ENCODE measurements around the gene KCNQ1OT1.

KCNQ1OT1 gene

DNA sequence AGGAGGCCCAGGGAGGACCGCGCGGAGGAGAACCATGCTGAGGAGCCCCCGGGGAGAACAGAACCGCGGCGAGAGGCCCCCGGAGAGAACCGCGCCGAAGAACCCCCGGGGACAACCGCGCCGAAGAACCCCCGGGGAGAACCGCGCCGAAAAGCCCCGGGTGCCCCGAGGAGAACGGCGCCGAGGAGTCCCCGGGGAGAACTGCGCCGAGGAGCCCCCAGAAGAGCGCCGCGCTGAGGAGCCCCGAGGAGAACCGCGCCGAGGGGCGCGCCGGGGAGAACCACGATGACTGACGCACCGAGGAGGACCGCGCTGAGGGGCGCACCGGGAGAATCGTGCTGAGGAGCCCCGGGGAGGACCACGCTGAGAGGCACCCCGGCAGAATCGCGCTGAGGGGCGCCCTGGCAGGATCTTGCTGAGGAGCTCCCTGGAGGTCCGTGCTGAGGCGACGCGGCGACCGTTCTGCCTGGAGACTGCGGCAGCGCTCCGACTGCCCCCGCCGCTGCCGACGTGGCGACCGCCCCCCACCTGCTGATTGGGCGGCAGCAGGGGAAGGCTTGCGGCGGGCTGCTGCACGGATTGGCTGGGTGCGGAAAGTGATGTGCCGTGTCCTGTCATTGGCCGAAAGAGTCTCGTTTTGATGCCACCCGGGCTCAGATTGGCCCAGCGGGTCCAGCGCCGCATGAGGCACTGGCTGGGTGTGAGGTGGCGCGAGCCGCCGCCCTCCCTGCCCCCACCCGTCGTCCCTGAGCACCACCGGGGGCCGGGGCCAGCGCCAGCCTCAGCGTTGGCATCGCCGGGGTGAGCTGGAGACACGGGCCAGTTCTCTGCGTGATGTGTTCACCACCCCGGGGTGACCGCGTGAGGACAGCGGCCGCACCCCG is at the start of gene KCNQ1OT1:
KCNQ1OT1 (minus strand) TSS at position 464 of the 884 bp plus-strand sequence.
- peak; percentile 71 to 74 for DNase-seq (ENCODE audit: low read depth in 1 of 2, low spot score in 1 of 2)

DNA sequence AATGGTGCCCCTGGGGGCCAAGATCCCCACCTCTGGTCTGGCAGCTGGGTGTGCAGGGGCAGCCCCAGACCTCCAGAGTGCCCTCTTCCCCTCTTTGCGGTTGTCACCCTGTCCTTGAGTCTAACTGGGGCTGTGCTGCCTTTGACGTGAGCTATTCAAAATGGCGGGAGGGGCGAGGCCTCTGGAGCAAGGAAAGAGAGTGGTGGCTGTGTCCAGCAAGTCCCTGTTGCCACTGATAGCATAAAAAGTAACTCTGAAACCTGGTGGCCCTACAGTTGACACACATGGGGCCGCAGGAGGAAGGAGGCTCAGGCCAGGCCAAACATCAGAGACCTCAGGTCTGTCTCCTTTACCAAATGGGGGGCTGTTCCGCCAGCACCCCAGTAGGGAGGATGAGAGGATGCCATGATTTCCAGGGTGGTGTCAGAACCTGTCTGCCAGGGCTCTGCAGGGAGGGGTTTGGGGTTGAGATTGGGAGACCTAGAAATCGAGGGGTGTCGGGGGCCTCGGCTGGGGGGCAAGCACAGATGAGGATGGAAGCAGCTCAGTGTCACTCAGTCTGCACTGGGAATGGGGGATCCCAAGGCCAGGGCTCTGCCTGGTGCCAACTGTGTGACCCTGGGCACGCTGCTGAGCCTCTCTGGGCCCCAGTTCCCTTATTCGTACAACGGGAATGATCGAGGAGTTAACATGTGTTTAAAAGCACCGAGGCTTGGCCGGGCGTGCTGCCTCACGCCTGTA is 49.2 kb upstream of the KCNQ1OT1 start:
- no peak for DNase-seq (ENCODE audit: low read depth in 1 of 2, low spot score in 1 of 2)

- no peak for DNase-seq (ENCODE audit: low read depth in 1 of 2, low spot score in 1 of 2)
Measured at GRCh38 chr11:2748061-2748813, 48.4 kb upstream of the KCNQ1OT1 start.

DNA sequence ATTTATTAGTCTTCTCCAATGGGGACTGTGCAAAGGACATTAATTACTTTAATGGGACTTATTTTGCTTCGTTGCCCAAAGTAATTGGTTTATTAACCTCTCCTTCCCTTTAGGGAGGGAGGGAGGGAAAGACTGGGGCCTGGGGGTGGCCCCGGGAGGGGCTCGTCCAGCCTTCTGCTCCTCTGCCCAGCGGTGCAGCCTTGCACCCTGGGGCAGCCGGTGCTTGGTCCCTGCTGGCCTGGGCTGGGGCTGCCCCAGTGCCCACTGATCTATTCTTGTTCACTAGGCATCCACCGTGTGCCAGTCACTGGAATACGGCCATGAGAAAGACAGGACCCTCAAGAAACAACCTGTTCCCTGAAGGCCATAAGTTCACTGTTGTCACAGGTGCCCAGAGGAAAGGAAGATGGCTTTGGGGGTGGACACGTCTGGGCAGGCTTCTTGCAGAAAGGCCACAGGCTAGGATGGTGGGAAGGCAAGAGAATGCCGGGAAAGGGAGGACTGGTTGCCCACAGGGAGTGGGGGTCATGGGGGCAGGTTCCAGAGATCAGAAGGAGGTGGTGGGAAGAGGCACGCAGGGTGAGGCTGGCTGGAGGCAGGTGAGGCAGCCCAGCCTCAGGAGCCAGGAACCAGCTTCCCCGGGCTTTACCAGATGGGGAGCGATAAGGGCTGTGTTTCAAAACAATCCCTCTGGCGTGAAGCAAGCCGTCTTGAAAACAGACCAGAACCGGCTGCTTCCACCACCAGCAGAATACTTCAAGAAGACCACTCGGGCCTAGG is 47.6 kb upstream of the KCNQ1OT1 start:
- no peak for DNase-seq (ENCODE audit: low read depth in 1 of 2, low spot score in 1 of 2)

DNA sequence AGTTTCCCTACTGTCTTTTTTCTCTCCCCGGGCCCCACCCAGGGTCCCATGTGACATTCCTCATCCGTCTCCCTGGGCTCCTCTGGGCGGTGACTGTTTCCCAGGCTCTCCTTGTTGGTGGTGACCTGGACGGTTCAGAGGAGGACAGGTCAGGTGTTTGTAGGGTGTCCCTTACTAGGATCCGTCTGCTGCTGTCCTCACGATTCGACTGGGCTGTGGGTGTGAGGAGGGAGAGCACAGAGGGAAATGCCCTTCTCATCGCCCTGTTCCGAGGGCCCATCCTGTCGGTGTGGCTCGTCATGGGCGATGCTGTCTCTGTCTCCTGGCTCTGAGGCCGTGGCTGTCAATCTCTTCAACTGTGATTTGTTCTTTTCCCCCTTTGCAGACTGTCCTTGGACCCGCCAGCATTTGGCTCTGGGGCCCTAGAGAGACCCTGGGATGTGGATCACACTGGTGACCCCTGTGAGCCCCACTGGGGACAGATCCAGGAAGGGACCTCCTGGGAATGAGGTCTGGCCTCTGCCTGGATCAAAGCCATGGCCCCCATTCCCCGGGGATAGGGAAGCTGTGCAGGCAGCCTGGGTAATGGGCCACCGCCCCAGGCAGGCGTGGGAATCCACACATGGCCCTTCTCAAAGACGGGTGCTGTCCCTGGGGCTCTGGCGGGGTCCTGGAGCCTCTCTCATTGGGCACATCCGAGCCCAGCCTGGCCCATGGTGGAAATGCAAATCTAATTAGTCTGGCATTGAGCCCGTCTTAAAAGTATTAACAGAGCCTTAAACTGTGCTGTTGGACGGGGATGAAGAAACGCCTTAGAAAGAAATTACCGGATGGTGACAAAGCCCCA is 46.8 kb upstream of the KCNQ1OT1 start:
- no peak for DNase-seq (ENCODE audit: low read depth in 1 of 2, low spot score in 1 of 2)

DNA sequence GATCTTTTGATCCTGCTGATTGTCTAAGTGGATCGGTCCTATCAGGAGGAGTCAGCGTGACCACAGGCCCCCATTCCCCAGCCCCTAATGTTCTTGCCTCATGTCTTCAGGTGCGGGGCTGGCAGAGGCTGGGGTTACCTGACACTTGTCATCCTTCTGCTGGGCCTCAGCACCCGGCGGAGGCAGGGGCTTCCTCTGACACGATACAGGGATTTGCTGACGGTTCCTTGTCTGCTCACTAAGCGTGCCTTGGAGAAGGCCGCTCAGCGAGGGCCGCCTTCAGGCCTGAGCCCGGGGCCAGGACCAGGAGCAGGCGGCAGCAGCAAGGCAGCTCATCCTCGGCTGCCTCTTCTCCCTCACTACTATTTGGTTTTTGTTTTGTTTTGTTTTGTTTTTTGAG is 45.7 kb upstream of the KCNQ1OT1 start:
- DNase-seq (ENCODE audit: low read depth in 1 of 2, low spot score in 1 of 2) = no peak

- no peak for DNase-seq (ENCODE audit: low read depth in 1 of 2, low spot score in 1 of 2)
Measured at GRCh38 chr11:2744166-2744565, 44.4 kb upstream of the KCNQ1OT1 start.

GRCh38 chr11:2743427-2744110 is 43.8 kb upstream of the KCNQ1OT1 start:
- DNase-seq (ENCODE audit: low read depth in 1 of 2, low spot score in 1 of 2) = no peak

DNA sequence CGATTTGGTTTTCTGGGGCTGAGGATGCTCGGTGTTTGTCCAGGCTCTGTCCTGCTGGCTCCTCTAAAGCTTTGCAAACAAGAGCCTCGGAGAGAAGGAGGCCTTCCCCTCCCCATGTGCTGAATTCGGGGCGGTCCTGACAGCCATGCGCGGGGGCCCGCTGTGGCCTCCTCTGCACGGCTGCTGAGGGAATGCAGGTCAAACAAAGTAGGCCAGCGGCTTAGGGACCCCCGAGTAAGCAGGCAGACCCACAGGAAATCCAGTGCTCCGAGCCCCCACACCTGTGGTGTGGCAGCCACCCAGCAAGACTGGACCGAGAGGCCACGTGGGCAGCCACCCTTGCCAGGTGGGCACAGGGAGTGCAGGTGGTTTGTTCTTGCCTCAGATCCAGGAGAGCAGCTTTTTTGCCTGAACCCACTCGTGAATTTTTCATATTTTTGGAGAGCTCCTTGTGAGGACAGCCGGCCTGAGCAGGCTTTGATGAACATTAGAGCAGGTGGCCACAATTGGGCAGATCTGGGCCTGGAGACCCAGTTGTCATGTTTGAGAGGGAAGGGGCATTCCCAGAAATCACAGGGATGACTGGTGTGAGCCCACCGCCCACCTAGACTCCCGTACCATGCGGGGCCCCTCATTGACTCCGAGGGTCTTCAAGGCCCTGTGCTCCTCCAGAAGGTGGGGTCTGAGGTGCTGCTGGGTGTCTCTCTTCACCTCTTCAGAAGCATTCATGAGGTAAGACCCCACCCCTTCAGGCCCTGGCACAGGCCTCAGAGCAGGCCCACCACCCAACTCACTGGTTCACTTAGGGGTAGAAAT is 43.0 kb upstream of the KCNQ1OT1 start:
- DNase-seq (ENCODE audit: low read depth in 1 of 2, low spot score in 1 of 2) = no peak

DNA sequence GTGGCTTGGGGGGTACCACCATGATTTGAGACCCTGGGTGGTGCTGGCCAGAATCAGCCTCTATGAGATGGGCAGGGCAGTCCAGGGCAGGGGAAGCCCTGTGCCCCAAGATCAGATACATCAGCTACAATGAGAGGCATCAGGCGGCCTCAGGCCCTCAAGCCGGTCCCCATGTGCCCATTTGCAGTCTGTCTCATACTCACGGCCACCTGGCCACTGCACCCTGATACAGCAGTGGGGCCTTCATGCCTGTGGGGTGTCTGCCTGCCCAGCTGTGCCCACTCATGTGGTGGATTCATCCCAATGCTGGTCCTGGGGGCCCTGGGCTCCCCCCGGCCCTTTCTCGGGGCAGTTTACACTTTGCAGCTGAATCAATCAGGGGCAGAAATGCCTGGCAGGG is 42.4 kb upstream of the KCNQ1OT1 start:
- no peak for DNase-seq (ENCODE audit: low read depth in 1 of 2, low spot score in 1 of 2)

DNA sequence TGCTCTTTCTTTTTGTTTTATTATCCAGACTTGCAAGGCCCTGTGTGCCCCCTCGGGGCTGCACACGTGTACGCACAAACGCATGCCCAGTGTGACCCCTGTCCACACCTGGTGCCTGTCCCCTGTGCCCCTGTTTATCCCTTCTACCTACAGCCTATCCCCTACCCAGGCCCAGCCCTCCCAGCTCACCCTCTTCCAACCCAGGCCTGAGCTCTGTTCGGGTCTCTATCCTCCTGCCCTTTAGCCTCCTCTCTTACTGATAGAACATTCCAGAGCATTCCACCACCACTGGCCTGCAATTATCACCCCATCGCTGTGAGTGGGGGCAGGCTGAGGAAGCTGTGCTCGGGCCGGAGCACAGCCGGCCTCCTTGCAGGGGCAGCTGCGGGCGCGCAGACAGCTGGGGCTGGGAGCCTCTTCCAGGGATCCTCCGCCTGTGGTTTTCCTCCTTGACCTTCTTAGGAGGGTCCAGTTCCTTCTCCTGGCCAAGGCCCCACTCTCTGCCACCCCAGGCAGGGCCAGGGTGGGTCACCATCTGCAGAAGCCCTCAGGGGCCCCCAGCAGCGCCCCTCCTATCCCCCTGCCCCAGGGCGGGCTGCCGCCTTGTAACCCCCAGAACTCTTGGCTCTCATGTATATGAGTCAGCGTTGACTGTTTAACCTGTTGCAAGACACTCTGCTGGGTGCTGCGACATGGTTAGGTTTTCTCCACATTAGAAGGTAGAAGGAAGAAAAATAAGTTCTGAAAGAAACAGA is 41.8 kb upstream of the KCNQ1OT1 start:
- no peak for DNase-seq (ENCODE audit: low read depth in 1 of 2, low spot score in 1 of 2)

GRCh38 chr11:2741006-2741376 is 41.2 kb upstream of the KCNQ1OT1 start:
- no peak for DNase-seq (ENCODE audit: low read depth in 1 of 2, low spot score in 1 of 2)

GRCh38 chr11:2740275-2740940 is 40.6 kb upstream of the KCNQ1OT1 start:
- no peak for DNase-seq (ENCODE audit: low read depth in 1 of 2, low spot score in 1 of 2)

DNA sequence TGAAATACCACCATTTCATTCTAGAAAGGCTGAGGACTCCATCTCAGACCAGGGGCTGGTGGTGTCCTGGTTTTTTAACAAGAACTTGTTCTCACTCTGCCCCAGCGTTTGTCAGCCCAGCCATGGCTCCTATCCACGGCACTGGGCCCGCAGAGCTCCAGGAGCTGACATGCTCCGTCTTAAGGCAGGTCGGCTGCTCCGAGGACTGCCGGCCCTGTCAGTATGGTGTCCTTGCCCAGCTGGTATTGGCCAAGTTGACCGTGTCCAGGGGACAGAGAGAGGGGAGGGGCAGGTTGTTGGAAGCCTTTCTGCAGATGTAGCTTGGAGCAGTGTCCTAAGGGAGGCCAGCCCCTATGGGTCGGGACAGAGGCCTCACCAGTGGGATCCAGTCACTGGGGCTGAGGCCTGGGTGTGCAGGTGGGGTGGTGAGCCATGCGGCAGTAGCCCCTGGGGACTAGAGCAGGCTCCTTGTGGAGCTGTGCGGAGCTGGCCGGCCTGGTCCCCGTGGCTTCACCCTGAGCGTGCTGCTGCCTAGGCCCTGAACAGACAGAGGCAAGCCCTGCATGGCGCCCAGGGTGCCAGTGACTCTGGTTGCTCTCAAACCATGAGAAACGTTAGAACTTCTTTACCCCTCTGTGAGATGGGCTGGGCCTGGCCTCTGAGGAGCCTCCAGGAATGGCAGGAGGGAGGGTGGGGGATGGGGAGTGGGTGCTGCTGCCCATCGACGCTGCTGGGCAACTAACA is 39.9 kb upstream of the KCNQ1OT1 start:
- no peak for DNase-seq (ENCODE audit: low read depth in 1 of 2, low spot score in 1 of 2)

GRCh38 chr11:2738551-2739431 is 39.0 kb upstream of the KCNQ1OT1 start:
- DNase-seq (ENCODE audit: low read depth in 1 of 2, low spot score in 1 of 2) = no peak

DNA sequence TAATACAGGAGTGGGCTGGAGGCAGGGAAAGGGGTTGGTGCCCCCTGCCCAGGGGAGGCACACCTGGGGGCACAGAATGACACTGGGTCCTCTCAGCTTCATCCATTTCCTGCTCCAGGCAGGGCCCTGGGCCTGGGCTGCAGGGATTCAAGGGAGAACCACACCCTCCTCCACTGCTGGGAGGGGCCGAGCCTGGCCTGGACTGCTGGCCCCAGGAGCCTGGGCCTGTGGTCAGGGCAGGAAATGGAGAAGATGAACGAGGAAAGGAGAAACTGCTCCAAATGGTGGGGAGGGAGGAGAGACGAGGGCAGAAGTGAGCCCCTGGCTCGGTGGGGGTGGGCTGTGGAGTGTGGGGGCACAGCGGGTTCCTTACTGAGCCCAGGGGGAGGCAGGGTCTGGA is 38.1 kb upstream of the KCNQ1OT1 start:
- no peak for DNase-seq (ENCODE audit: low read depth in 1 of 2, low spot score in 1 of 2)

All from stimulated activated CD4-positive, alpha-beta T cell treated with anti-CD3 and anti-CD28 coated beads, Interleukin-15, amount 100 ng/mL, for 1 hour (primary cell).